SU-DHL-6 (cell line): Measurements from ENCODE around the gene POU6F2.

ENCODE experiments used
- CTCF ChIP-seq: fragments of 200-600 bp; sonication (generic); IDR thresholded peaks from one replicate; pipeline ENCODE4 v1.5.1; 2017; ENCODE audit warnings: antibody characterized with exemption, mild to moderate bottlenecking, low read length, moderate library complexity; ENCODE audit not compliant: insufficient read depth, poor library complexity, severe bottlenecking
- EZH2phosphoT487 ChIP-seq: fragments of 200-600 bp; sonication (generic), shearing (Covaris generic); conservative IDR thresholded peaks from 2 replicates; pipeline ENCODE4 v1.6.1; 2018; ENCODE audit warnings: mild to moderate bottlenecking, antibody characterized with exemption, low read length, moderate library complexity, mixed read lengths

GRCh38 chr7:39379416-39379815 is 401.7 kb downstream of the POU6F2 start:
- TF ChIP-seq CTCF (no peak), EZH2phosphoT487 (no peak)
